Measurements from ENCODE around the gene AMH. TPM values are rescaled to one million over a fixed set of nuclear protein-coding genes. Genes with fewer than 3 reads are reported as not detected.

The AMH gene
- total and polyA plus RNA-seq, 12 donors = 0.15 to 1.0 (median 0.41) TPM

- no peak for ATAC-seq
- intact Hi-C loops (cut with DNase I) = no loop called here
- 95 to 98% methylated on average over 22 of the region's 22 CpGs for WGBS, 2 donors
- TF ChIP-seq CTCF (IDR thresholded peaks at IDR 0.05) = no peak
- Histone ChIP-seq H3K27me3 (no peaks in the 10 kb centered on the region), H3K4me3 (no peak overlapping the region), H3K27ac (no peak overlapping the region), H3K4me1 (peaks cover 0 to 14% (median 5%) of the 10 kb centered on the region in 9 donors), H3K9me3 (no peaks in the 10 kb centered on the region), H3K36me3 (peaks cover 0 to 99% (median 42%) of the 10 kb centered on the region in 9 donors)
- no peak for DNase-seq
These were observed 31.5 kb upstream of the AMH start for GRCh38 chr19:2217591-2217990.

- WGBS, 2 donors = 96 to 97% methylated on average over 20 to 21 of the region's 21 CpGs
- Histone ChIP-seq H3K4me1 (peaks cover 0 to 14% (median 5%) of the 10 kb centered on the region in 9 donors), H3K27ac (no peak overlapping the region), H3K27me3 (no peaks in the 10 kb centered on the region), H3K36me3 (peaks cover 0 to 98% (median 37%) of the 10 kb centered on the region in 9 donors), H3K9me3 (no peaks in the 10 kb centered on the region), H3K4me3 (no peak overlapping the region)
- DNase-seq (no peak), ATAC-seq (no peak)
- no peak for TF ChIP-seq CTCF (IDR thresholded peaks at IDR 0.05)
- intact Hi-C loops (cut with DNase I) = loop anchor here in 1 of 10 donors (10.0 kb wide), 1 partner anchor 45 kb away; no protein-coding TSS in a partner anchor
These were observed 29.4 kb upstream of the AMH start for GRCh38 chr19:2219726-2220125.

GRCh38 chr19:2221250-2221831 lies 27.8 kb upstream of the AMH start:
- peaks cover 0 to 98% (median 44%) of the 10 kb centered on the region in 9 donors for H3K36me3 ChIP-seq
- H3K4me1 ChIP-seq = peaks cover 0 to 14% (median 5%) of the 10 kb centered on the region in 9 donors
- peak overlapping the region in 2 of 10 donors; percentile 21 to 26 for H3K27ac ChIP-seq
- H3K27me3 ChIP-seq = no peaks in the 10 kb centered on the region
- peak in 5 of 8 donors; percentile 3 to 44 (median 20) for ATAC-seq
- DNase-seq = no peak
- no peaks in the 10 kb centered on the region for H3K9me3 ChIP-seq
- intact Hi-C loops (cut with DNase I) = loop anchor here in 1 of 10 donors (10.0 kb wide), 1 partner anchor 47 kb away; no protein-coding TSS in a partner anchor
- WGBS, 2 donors = 67 to 75% methylated on average over 20 of the region's 20 CpGs
- H3K4me3 ChIP-seq = no peak overlapping the region
- peak in 1 of 9 donors; percentile 14 for TF ChIP-seq CTCF (IDR thresholded peaks at IDR 0.05)

GRCh38 chr19:2221918-2222317 lies 27.2 kb upstream of the AMH start:
- ATAC-seq (peak in 2 of 8 donors; percentile 4 to 14), DNase-seq (no peak)
- H3K4me1 ChIP-seq = peaks cover 0 to 14% (median 5%) of the 10 kb centered on the region in 9 donors
- TF ChIP-seq CTCF (IDR thresholded peaks at IDR 0.05) = peak in 7 of 9 donors; percentile 9 to 40 (median 28)
- no peaks in the 10 kb centered on the region for H3K9me3 ChIP-seq
- WGBS, 2 donors = 63 to 70% methylated on average over 20 of the region's 20 CpGs
- H3K4me3 ChIP-seq = no peak overlapping the region
- H3K27ac ChIP-seq = peak overlapping the region in 1 of 10 donors; percentile 21
- intact Hi-C loops (cut with DNase I) = loop anchor here in 1 of 10 donors (10.0 kb wide), 1 partner anchor 47 kb away; no protein-coding TSS in a partner anchor
- H3K27me3 ChIP-seq = no peaks in the 10 kb centered on the region
- H3K36me3 ChIP-seq = peaks cover 0 to 98% (median 44%) of the 10 kb centered on the region in 9 donors
